Immature natural killer cell (primary cell): Measurements from ENCODE around the gene RFFL. TPM values are rescaled to one million over a fixed set of nuclear protein-coding genes. Genes with fewer than 3 reads are reported as not detected.

Experiments used
- DNase-seq, 3 donors: peaks; one replicate each; pipeline ENCODE4 v3.0.0; 2022; ENCODE audit warnings: mixed read lengths in 1 of 3
- H3K27ac Mint-ChIP-seq, 6 donors: one replicate each; pipeline ENCODE4 v1.8.0; 2020; ENCODE audit warnings: mixed read lengths in 6 of 6, mild to moderate bottlenecking in 5 of 6, inconsistent platforms in 4 of 6, moderate library complexity in 3 of 6
- H3K27me3 Mint-ChIP-seq, 3 donors: one replicate each; pipeline ENCODE4 v1.8.0; 2020 to 2021; ENCODE audit warnings: low read depth in 3 of 3, mild to moderate bottlenecking in 3 of 3, mixed read lengths in 3 of 3, moderate library complexity in 3 of 3, inconsistent platforms in 1 of 3
- H3K36me3 Mint-ChIP-seq, 3 donors: one replicate each; pipeline ENCODE4 v1.8.0; 2020; ENCODE audit warnings: mixed read lengths in 3 of 3, inconsistent platforms in 2 of 3, mild to moderate bottlenecking in 2 of 3
- H3K4me1 Mint-ChIP-seq, 2 donors: one replicate each; pipeline ENCODE4 v1.8.0; 2020; ENCODE audit warnings: inconsistent platforms in 2 of 2, mild to moderate bottlenecking in 2 of 2, mixed read lengths in 2 of 2, moderate library complexity in 1 of 2
- H3K4me3 Mint-ChIP-seq, 5 donors: one replicate each; pipeline ENCODE4 v1.8.0; 2020; ENCODE audit warnings: mild to moderate bottlenecking in 5 of 5, mixed read lengths in 5 of 5, inconsistent platforms in 3 of 5, moderate library complexity in 3 of 5
- H3K9me3 Mint-ChIP-seq, 6 donors: one replicate each; pipeline ENCODE4 v1.8.0; 2020; ENCODE audit warnings: mild to moderate bottlenecking in 6 of 6, mixed read lengths in 6 of 6, inconsistent platforms in 4 of 6, moderate library complexity in 3 of 6
- polyA plus RNA-seq, 3 donors: library from polyadenylated mRNA; unstranded; fragments of 300-500 nt; fragmentation: Illumina TruSeq; gene quantifications; one replicate each; pipeline ENCODE4 v1.2.3, GENCODE V29; 2021

The RFFL gene
- polyA plus RNA-seq, 3 donors from 2014 or later, result 24.0 to 45.4 (median 34.0) TPM

- Mint-ChIP-seq H3K4me1 (peaks cover 71 to 79% of the 10 kb centered on the region in 2 donors), H3K27ac (peak overlapping the region; percentile 23 to 86 (median 72)), H3K4me3 (peak overlapping the region in 1 of 5 donors; percentile 48), H3K36me3 (peaks cover 0 to 3% (median 0%) of the 10 kb centered on the region in 3 donors), H3K27me3 (no peaks in the 10 kb centered on the region), H3K9me3 (no peaks in the 10 kb centered on the region)
- DNase-seq, result no peak
Observed at GRCh38 chr17:35073991-35074627, 10.6 kb upstream of the RFFL start.

GRCh38 chr17:35073183-35073790 is 9.8 kb upstream of the RFFL start:
- Mint-ChIP-seq H3K9me3 (no peaks in the 10 kb centered on the region), H3K36me3 (peaks cover 0 to 3% (median 2%) of the 10 kb centered on the region in 3 donors), H3K4me3 (peak overlapping the region; percentile 24 to 62 (median 56)), H3K27ac (peak overlapping the region; percentile 61 to 86 (median 73)), H3K4me1 (peaks cover 75 to 87% of the 10 kb centered on the region in 2 donors), H3K27me3 (no peaks in the 10 kb centered on the region)
- DNase-seq, result no peak

GRCh38 chr17:35069311-35069710 is 5.8 kb upstream of the RFFL start:
- H3K9me3 Mint-ChIP-seq, result no peaks in the 10 kb centered on the region
- no peak for DNase-seq
- no peaks in the 10 kb centered on the region for H3K27me3 Mint-ChIP-seq
- peak overlapping the region in 1 of 5 donors; percentile 12 for H3K4me3 Mint-ChIP-seq
- H3K4me1 Mint-ChIP-seq, result peaks cover 65 to 75% of the 10 kb centered on the region in 2 donors
- peak overlapping the region in 5 of 6 donors; percentile 5 to 46 (median 39) for H3K27ac Mint-ChIP-seq
- H3K36me3 Mint-ChIP-seq, result peaks cover 3 to 6% (median 4%) of the 10 kb centered on the region in 3 donors

GRCh38 chr17:35068249-35068648 is 4.7 kb upstream of the RFFL start:
- peak overlapping the region in 1 of 5 donors; percentile 15 for H3K4me3 Mint-ChIP-seq
- H3K4me1 Mint-ChIP-seq, result peaks cover 65 to 75% of the 10 kb centered on the region in 2 donors
- H3K36me3 Mint-ChIP-seq, result peaks cover 3 to 6% (median 4%) of the 10 kb centered on the region in 3 donors
- peaks cover 0 to 4% (median 2%) of the 10 kb centered on the region in 3 donors for H3K27me3 Mint-ChIP-seq
- H3K9me3 Mint-ChIP-seq, result no peaks in the 10 kb centered on the region
- H3K27ac Mint-ChIP-seq, result peak overlapping the region in 5 of 6 donors; percentile 7 to 69 (median 46)
- no peak for DNase-seq

GRCh38 chr17:35065880-35066279 is 2.4 kb upstream of the RFFL start:
- peak overlapping the region in 1 of 6 donors; percentile 27 for H3K27ac Mint-ChIP-seq
- no peak overlapping the region for H3K4me3 Mint-ChIP-seq
- H3K9me3 Mint-ChIP-seq, result no peaks in the 10 kb centered on the region
- peaks cover 1 to 6% (median 5%) of the 10 kb centered on the region in 3 donors for H3K27me3 Mint-ChIP-seq
- H3K4me1 Mint-ChIP-seq, result peaks cover 62 to 75% of the 10 kb centered on the region in 2 donors
- peaks cover 4 to 8% (median 7%) of the 10 kb centered on the region in 3 donors for H3K36me3 Mint-ChIP-seq
- DNase-seq, result no peak

- Mint-ChIP-seq H3K27me3 (peaks cover 1 to 6% (median 5%) of the 10 kb centered on the region in 3 donors), H3K36me3 (peaks cover 9 to 13% (median 12%) of the 10 kb centered on the region in 3 donors), H3K9me3 (no peaks in the 10 kb centered on the region), H3K4me3 (peak overlapping the region in 4 of 5 donors; percentile 48 to 85 (median 84)), H3K4me1 (peaks cover 57 to 76% of the 10 kb centered on the region in 2 donors), H3K27ac (peak overlapping the region; percentile 89 to 97 (median 94))
- no peak for DNase-seq
Observed at GRCh38 chr17:35064516-35065215, 1.2 kb upstream of the RFFL start.

GRCh38 chr17:35062308-35062707 is 1.2 kb downstream of the RFFL start:
- Mint-ChIP-seq H3K27me3 (peaks cover 1 to 6% (median 5%) of the 10 kb centered on the region in 3 donors), H3K9me3 (no peaks in the 10 kb centered on the region), H3K4me1 (peaks cover 51 to 70% of the 10 kb centered on the region in 2 donors), H3K36me3 (peaks cover 16 to 23% (median 22%) of the 10 kb centered on the region in 3 donors), H3K27ac (peak overlapping the region; percentile 89 to 97 (median 94)), H3K4me3 (peak overlapping the region; percentile 74 to 85 (median 83))
- DNase-seq, result no peak

- Mint-ChIP-seq H3K9me3 (no peaks in the 10 kb centered on the region), H3K4me3 (no peak overlapping the region), H3K27ac (peak overlapping the region in 4 of 6 donors; percentile 11 to 81 (median 52)), H3K36me3 (peaks cover 15 to 25% (median 24%) of the 10 kb centered on the region in 3 donors), H3K27me3 (peaks cover under 1 to 3% (median 1%) of the 10 kb centered on the region in 3 donors), H3K4me1 (peaks cover 58 to 77% of the 10 kb centered on the region in 2 donors)
- no peak for DNase-seq
Observed at GRCh38 chr17:35057332-35057915, 6.1 kb downstream of the RFFL start.

GRCh38 chr17:35056013-35056412 is 7.5 kb downstream of the RFFL start:
- DNase-seq, result no peak
- H3K27ac Mint-ChIP-seq, result peak overlapping the region in 4 of 6 donors; percentile 46 to 79 (median 76)
- no peak overlapping the region for H3K4me3 Mint-ChIP-seq
- peaks cover 0 to 2% (median 0%) of the 10 kb centered on the region in 3 donors for H3K27me3 Mint-ChIP-seq
- no peaks in the 10 kb centered on the region for H3K9me3 Mint-ChIP-seq
- H3K4me1 Mint-ChIP-seq, result peaks cover 65 to 81% of the 10 kb centered on the region in 2 donors
- H3K36me3 Mint-ChIP-seq, result peaks cover 14 to 23% (median 23%) of the 10 kb centered on the region in 3 donors

GRCh38 chr17:35053204-35053603 is 10.3 kb downstream of the RFFL start:
- no peak overlapping the region for H3K4me3 Mint-ChIP-seq
- H3K27me3 Mint-ChIP-seq, result peaks cover 0 to 2% (median 0%) of the 10 kb centered on the region in 3 donors
- H3K36me3 Mint-ChIP-seq, result peaks cover 3 to 15% (median 15%) of the 10 kb centered on the region in 3 donors
- peak overlapping the region; percentile 90 to 97 (median 96) for H3K27ac Mint-ChIP-seq
- no peak for DNase-seq
- peaks cover 76 to 87% of the 10 kb centered on the region in 2 donors for H3K4me1 Mint-ChIP-seq
- no peaks in the 10 kb centered on the region for H3K9me3 Mint-ChIP-seq

GRCh38 chr17:35052780-35053179 is 10.7 kb downstream of the RFFL start:
- H3K4me3 Mint-ChIP-seq, result peak overlapping the region in 4 of 5 donors; percentile 43 to 85 (median 75)
- no peaks in the 10 kb centered on the region for H3K9me3 Mint-ChIP-seq
- peaks cover 73 to 84% of the 10 kb centered on the region in 2 donors for H3K4me1 Mint-ChIP-seq
- DNase-seq, result no peak
- H3K36me3 Mint-ChIP-seq, result peaks cover 3 to 11% (median 10%) of the 10 kb centered on the region in 3 donors
- H3K27me3 Mint-ChIP-seq, result peaks cover 0 to 2% (median 0%) of the 10 kb centered on the region in 3 donors
- peak overlapping the region; percentile 90 to 97 (median 96) for H3K27ac Mint-ChIP-seq

- Mint-ChIP-seq H3K36me3 (peaks cover 3 to 8% (median 7%) of the 10 kb centered on the region in 3 donors), H3K27ac (peak overlapping the region; percentile 90 to 97 (median 96)), H3K4me1 (peaks cover 68 to 80% of the 10 kb centered on the region in 2 donors), H3K9me3 (no peaks in the 10 kb centered on the region), H3K4me3 (peak overlapping the region; percentile 59 to 85 (median 70)), H3K27me3 (peaks cover 0 to 2% (median 0%) of the 10 kb centered on the region in 3 donors)
- DNase-seq, result no peak
Observed at GRCh38 chr17:35052241-35052610, 11.3 kb downstream of the RFFL start.
